ENCODE results near the gene ANXA7.
"Not testable (repeated sequence)": the region's sequence is repeated elsewhere in the genome, so short reads cannot be mapped to it uniquely, and the experiment has no call there.

Gene ANXA7

GRCh38 chr10:73407495-73407894, 6.4 kb downstream of the ANXA7 start:
- no peak for DNase-seq (ENCODE audit: low read depth in 3 of 3)

- DNase-seq (ENCODE audit: low read depth in 3 of 3), result no peak
These were observed 7.0 kb downstream of the ANXA7 start for GRCh38 chr10:73406846-73407245.

GRCh38 chr10:73405556-73405955, 8.3 kb downstream of the ANXA7 start:
- no peak for DNase-seq (ENCODE audit: low read depth in 3 of 3)

GRCh38 chr10:73404690-73405089, 9.2 kb downstream of the ANXA7 start:
- no peak for DNase-seq (ENCODE audit: low read depth in 3 of 3)

GRCh38 chr10:73401636-73402035, 12.2 kb downstream of the ANXA7 start:
- no peak for DNase-seq (ENCODE audit: low read depth in 3 of 3)

GRCh38 chr10:73399063-73399462, 14.8 kb downstream of the ANXA7 start:
- no peak for DNase-seq (ENCODE audit: low read depth in 3 of 3)

GRCh38 chr10:73398024-73398423, 15.8 kb downstream of the ANXA7 start:
- DNase-seq (ENCODE audit: low read depth in 3 of 3), result no peak

- not testable (repeated sequence) for DNase-seq (ENCODE audit: low read depth in 3 of 3)
These were observed 19.5 kb downstream of the ANXA7 start for GRCh38 chr10:73394325-73394724.

GRCh38 chr10:73388228-73388627, 25.6 kb downstream of the ANXA7 start:
- DNase-seq (ENCODE audit: low read depth in 3 of 3), result no peak

GRCh38 chr10:73386583-73386982, 27.3 kb downstream of the ANXA7 start:
- DNase-seq (ENCODE audit: low read depth in 3 of 3), result no peak

- DNase-seq (ENCODE audit: low read depth in 3 of 3), result no peak
These were observed 34.7 kb downstream of the ANXA7 start for GRCh38 chr10:73379064-73379748.

GRCh38 chr10:73376679-73377078, 37.2 kb downstream of the ANXA7 start:
- no peak for DNase-seq (ENCODE audit: low read depth in 3 of 3)

- DNase-seq (ENCODE audit: low read depth in 3 of 3), result no peak
These were observed 45.6 kb downstream of the ANXA7 start for GRCh38 chr10:73368238-73368637.

- no peak for DNase-seq (ENCODE audit: low read depth in 3 of 3)
These were observed 47.2 kb downstream of the ANXA7 start for GRCh38 chr10:73366381-73367298.

GRCh38 chr10:73364964-73365363, 48.9 kb downstream of the ANXA7 start:
- DNase-seq (ENCODE audit: low read depth in 3 of 3), result no peak

GRCh38 chr10:73359492-73359891, 54.4 kb downstream of the ANXA7 start:
- DNase-seq (ENCODE audit: low read depth in 3 of 3), result no peak

GRCh38 chr10:73358331-73359279, 55.3 kb downstream of the ANXA7 start, which contains the start of gene CFAP70:
Gene CFAP70 (minus strand): TSS chr10:73358864. CDS start chr10:73354796, 4,068 bp downstream.
- DNase-seq (ENCODE audit: low read depth in 3 of 3), result peak; percentile 67 to 87 (median 84)

- DNase-seq (ENCODE audit: low read depth in 3 of 3), result no peak
These were observed 56.0 kb downstream of the ANXA7 start for GRCh38 chr10:73357821-73358220.

GRCh38 chr10:73357166-73357565, 56.7 kb downstream of the ANXA7 start:
- no peak for DNase-seq (ENCODE audit: low read depth in 3 of 3)

- DNase-seq (ENCODE audit: low read depth in 3 of 3), result no peak
These were observed 69.6 kb downstream of the ANXA7 start for GRCh38 chr10:73344269-73344668.

GRCh38 chr10:73340121-73340520, 73.7 kb downstream of the ANXA7 start:
- DNase-seq (ENCODE audit: low read depth in 3 of 3), result no peak

- DNase-seq (ENCODE audit: low read depth in 3 of 3), result no peak
These were observed 74.4 kb downstream of the ANXA7 start for GRCh38 chr10:73339436-73339835.

All from stimulated activated CD4-positive, alpha-beta T cell treated with anti-CD3 and anti-CD28 coated beads, TNF-alpha, amount 100 ng/mL, for 4 hours (primary cell).